ENCODE measurements around the gene FCHO1.

Gene FCHO1

GRCh38 chr19:17754634-17755442, 3.6 kb downstream of the FCHO1 start:
- no peak overlapping the region for H3K4me3 ChIP-seq (ENCODE audit: low read depth, low read length)
- no peaks in the 10 kb centered on the region for H3K36me3 ChIP-seq
- no peak for DNase-seq
- no peaks in the 10 kb centered on the region for H3K9me3 ChIP-seq
- TF ChIP-seq CTCF (IDR thresholded peaks at IDR 0.05; ENCODE audit: low read depth, low read length): no peak
- H3K27me3 ChIP-seq: no peaks in the 10 kb centered on the region
- H3K4me1 ChIP-seq: peaks cover 13% of the 10 kb centered on the region

- Histone ChIP-seq H3K4me1 (peaks cover 13% of the 10 kb centered on the region), H3K9me3 (no peaks in the 10 kb centered on the region), H3K27me3 (no peaks in the 10 kb centered on the region), H3K36me3 (no peaks in the 10 kb centered on the region), H3K4me3 (ENCODE audit: low read depth, low read length) (no peak overlapping the region)
- DNase-seq: no peak
- TF ChIP-seq CTCF (IDR thresholded peaks at IDR 0.05; ENCODE audit: low read depth, low read length): no peak
Observed at GRCh38 chr19:17755443-17755890, 4.2 kb downstream of the FCHO1 start.

GRCh38 chr19:17755977-17756670, 4.8 kb downstream of the FCHO1 start:
- H3K36me3 ChIP-seq: no peaks in the 10 kb centered on the region
- H3K27me3 ChIP-seq: no peaks in the 10 kb centered on the region
- DNase-seq: peak; percentile 83
- H3K4me1 ChIP-seq: peaks cover 13% of the 10 kb centered on the region
- no peaks in the 10 kb centered on the region for H3K9me3 ChIP-seq
- no peak overlapping the region for H3K4me3 ChIP-seq (ENCODE audit: low read depth, low read length)
- no peak for TF ChIP-seq CTCF (IDR thresholded peaks at IDR 0.05; ENCODE audit: low read depth, low read length)

- Histone ChIP-seq H3K4me1 (peaks cover 13% of the 10 kb centered on the region), H3K9me3 (no peaks in the 10 kb centered on the region), H3K36me3 (no peaks in the 10 kb centered on the region), H3K4me3 (ENCODE audit: low read depth, low read length) (no peak overlapping the region), H3K27me3 (no peaks in the 10 kb centered on the region)
- DNase-seq: peak; percentile 82
- TF ChIP-seq CTCF (IDR thresholded peaks at IDR 0.05; ENCODE audit: low read depth, low read length): no peak
Observed at GRCh38 chr19:17757125-17757524, 5.8 kb downstream of the FCHO1 start.

GRCh38 chr19:17758515-17758914, 7.2 kb downstream of the FCHO1 start:
- peaks cover 13% of the 10 kb centered on the region for H3K4me1 ChIP-seq
- no peak for TF ChIP-seq CTCF (IDR thresholded peaks at IDR 0.05; ENCODE audit: low read depth, low read length)
- no peaks in the 10 kb centered on the region for H3K36me3 ChIP-seq
- H3K9me3 ChIP-seq: no peaks in the 10 kb centered on the region
- no peak for DNase-seq
- no peaks in the 10 kb centered on the region for H3K27me3 ChIP-seq
- no peak overlapping the region for H3K4me3 ChIP-seq (ENCODE audit: low read depth, low read length)

- no peak for DNase-seq
- TF ChIP-seq CTCF (IDR thresholded peaks at IDR 0.05; ENCODE audit: low read depth, low read length): no peak
- Histone ChIP-seq H3K4me3 (ENCODE audit: low read depth, low read length) (no peak overlapping the region), H3K4me1 (peaks cover 5% of the 10 kb centered on the region; the same call in 1 of the 2 replicates), H3K9me3 (no peaks in the 10 kb centered on the region), H3K36me3 (no peaks in the 10 kb centered on the region), H3K27me3 (no peaks in the 10 kb centered on the region)
Observed at GRCh38 chr19:17761148-17761547, 9.9 kb downstream of the FCHO1 start.

Data from BE2C (cell line).